GM19025 (cell line): ENCODE measurements around the gene CDH18.
"Not testable (repeated sequence)": the region's sequence is repeated elsewhere in the genome, so short reads cannot be mapped to it uniquely, and the experiment has no call there.

Experiments used
- ATAC-seq: cut with Tn5 transposase; IDR thresholded peaks from one replicate; pipeline ENCODE4 v1.9.1; 2021; ENCODE audit warnings: mild to moderate bottlenecking, low read depth, moderate library complexity; ENCODE audit not compliant: unreplicated experiment

CDH18 gene

GRCh38 chr5:19865336-19866089 is 122.5 kb downstream of the CDH18 start:
- ATAC-seq, result no peak

- no peak for ATAC-seq
Observed at GRCh38 chr5:19862711-19863110, 125.3 kb downstream of the CDH18 start.

DNA sequence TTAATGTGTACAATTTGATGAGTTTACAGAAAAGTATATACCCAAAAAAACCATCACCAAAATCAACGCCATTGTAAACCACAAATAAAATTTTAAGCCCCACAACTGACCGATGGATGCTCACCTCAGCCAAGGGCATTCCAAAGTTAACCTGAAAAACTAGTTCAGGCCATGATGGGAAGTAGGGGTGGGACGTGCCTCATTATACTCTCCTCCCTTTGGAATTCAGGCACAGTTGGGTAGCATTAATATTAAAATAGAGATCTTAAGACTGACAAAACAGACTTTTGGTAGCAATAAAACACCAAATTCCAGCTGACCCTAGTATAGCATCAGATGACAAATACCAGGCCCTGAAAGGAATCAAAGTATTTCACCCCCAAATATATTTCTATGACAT is 129.0 kb downstream of the CDH18 start:
- ATAC-seq, result no peak

DNA sequence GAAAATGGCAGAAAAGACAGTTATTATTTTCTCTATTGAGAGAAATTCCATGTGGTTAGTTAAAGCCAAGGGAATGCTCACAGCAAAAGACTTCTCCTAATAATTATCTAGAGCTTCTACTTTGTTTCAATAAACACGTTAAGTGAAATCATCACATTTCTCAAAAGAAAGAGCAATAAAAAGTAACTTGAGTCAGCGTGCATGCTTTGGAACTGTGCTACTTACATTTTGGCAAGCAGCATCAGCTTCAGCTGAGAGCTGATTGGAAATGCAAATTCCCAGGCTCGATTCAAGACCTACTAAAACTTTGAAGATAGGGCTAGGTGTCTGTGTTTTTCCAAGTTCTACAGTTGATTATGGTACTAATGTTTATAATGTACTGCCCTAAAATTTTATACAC is 132.1 kb downstream of the CDH18 start:
- no peak for ATAC-seq

GRCh38 chr5:19855453-19855852 is 132.5 kb downstream of the CDH18 start:
- no peak for ATAC-seq

- ATAC-seq, result no peak
Observed at GRCh38 chr5:19855031-19855430, 133.0 kb downstream of the CDH18 start.

DNA sequence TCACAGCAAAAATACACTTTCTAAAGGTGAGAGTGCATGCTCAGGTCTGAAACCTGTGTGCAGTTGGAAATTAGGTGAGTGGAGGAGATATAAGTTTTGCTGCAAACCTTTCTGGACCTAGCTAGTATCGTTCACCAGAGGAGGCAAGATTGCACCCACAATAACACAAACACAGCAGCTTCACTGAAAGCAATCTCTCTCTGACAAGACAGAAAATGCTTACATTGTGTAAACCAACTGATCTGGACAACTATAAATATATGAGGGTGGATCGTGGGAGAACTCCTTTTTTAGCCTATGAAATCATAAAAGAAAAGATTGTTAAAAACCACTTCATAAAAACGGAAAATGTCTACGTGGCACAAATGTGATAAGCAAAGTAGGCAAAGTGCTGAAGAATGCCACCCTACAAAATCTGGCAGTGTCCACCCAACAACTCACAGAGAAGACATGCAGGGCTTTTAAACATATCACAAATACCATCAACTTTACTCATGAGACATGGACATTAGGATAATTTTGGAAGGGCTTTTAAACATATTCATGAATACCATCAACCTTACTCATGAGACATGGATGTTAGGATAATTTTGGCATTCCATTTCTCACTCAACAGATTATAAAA is 134.3 kb downstream of the CDH18 start:
- no peak for ATAC-seq

DNA sequence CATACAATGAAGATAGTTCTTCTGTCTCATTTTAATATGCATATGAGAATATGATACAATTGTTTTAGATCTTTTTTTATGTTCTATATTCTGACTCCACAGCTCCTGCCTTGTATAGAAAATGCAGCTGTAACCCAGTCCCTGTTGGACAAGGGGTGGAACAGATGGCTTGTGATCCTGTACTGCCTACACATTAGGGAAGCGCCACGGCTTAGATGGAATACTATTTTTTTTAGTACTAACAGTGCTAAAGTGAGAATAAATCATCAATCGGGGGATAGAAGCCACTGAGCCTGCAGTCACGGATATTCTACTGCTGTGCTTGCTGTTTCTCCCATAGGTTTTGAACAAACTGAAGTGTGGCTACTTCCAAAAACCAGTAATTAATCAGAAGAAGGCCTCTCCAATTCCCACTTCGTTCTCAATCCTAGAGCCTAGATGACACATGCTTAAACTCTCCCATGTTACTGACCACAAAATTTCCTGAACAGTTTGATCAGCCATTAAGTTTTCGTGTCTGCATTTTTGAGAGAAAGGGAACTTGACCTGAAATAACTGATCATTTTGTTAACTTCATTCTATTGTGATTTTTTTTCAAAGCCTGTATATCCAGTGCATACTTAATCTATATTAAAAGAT is 150.3 kb downstream of the CDH18 start:
- no peak for ATAC-seq

- no peak for ATAC-seq
Observed at GRCh38 chr5:19835442-19835841, 152.6 kb downstream of the CDH18 start.

DNA sequence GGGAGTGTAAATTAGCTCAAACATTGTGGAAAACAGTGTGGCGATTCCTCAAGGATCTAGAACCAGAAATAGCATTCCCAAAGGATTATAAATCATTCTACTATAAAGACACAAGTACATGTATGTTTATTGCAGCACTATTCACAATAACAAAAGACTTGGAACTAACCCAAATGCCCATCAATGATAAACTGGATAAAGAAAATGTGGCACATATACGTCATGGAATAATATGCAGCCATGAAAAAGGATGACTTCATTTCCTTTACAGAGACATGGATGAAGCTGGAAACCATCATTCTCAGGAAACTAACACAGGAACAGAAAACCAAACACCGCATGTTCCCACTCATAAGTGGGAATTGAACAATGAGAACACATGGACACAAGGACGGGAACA is 175.3 kb downstream of the CDH18 start:
- ATAC-seq, result not testable (repeated sequence)

DNA sequence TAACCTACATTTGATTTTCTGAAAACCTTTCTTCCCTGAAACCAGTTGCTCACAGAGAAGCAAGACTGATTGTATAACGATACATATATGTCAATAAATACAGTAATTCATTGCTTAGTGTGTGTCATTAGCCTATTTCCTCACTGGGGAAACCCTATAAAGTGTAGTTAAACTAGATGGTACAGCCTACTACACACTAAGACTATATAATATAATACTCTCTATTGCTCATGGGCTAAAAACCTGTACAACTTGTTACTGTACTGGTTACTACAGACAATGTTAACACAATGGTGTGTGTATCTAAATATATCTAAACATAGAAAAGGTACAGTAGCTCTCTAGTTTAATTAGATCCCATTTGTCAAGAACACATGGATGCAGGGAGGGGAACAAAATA is 181.2 kb downstream of the CDH18 start:
- no peak for ATAC-seq

GRCh38 chr5:19802686-19803085 is 185.3 kb downstream of the CDH18 start:
- ATAC-seq, result no peak

- ATAC-seq, result no peak
Observed at GRCh38 chr5:19795218-19795617, 192.8 kb downstream of the CDH18 start.

GRCh38 chr5:19790829-19791466 is 197.1 kb downstream of the CDH18 start:
- no peak for ATAC-seq

- no peak for ATAC-seq
Observed at GRCh38 chr5:19782566-19782965, 205.4 kb downstream of the CDH18 start.

DNA sequence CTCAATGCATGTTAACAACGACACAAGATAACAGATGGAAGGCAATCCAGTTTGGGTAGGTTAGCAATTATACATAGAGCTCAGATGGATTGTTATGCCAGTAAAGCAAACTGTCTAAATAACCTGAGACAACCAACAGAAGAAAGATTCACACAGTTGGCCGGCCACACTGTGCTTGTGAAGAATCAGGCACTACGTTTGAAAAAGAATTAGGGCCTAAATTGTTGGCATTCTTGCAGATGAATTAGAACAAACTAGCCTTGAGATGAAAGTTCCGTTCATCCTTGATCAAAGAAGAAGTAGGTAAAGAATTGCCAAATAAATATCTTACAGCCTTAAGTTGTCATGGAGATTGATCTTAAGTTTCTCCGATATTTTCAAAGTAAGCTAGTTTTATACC is 210.6 kb downstream of the CDH18 start:
- ATAC-seq, result no peak

- ATAC-seq, result not testable (repeated sequence)
Observed at GRCh38 chr5:19776886-19777285, 211.1 kb downstream of the CDH18 start.

DNA sequence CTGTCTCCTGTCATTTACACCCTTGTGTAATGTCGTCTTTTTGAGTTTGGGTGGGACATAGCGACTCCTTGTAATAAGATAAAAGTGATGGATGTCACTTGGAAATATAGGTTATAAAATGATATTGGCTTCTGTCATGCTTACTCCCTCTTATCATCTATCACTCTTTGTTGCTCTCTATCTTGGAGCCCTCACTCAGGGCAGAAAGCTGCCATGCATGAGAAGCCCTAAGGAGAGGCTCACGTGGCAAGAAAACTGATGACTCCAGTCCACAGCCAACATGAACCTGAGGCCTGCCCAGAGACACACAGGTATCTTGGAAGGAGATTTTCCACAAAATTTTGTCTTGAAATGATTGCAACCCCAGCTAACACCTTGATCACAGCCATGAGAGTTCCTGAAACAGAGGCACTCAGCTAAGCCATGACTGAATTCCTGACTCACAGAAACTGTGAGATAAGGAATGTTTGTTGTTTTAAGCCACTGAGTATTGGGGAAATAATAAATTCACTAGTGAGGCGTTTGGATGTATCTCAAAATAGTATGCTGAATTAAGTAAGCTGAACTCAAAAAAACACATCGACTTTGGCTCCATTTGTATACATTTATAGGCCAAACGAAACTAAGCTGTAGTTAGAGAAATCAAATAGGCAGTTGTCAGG is 216.7 kb downstream of the CDH18 start:
- no peak for ATAC-seq

GRCh38 chr5:19770396-19770795 is 217.6 kb downstream of the CDH18 start:
- no peak for ATAC-seq

DNA sequence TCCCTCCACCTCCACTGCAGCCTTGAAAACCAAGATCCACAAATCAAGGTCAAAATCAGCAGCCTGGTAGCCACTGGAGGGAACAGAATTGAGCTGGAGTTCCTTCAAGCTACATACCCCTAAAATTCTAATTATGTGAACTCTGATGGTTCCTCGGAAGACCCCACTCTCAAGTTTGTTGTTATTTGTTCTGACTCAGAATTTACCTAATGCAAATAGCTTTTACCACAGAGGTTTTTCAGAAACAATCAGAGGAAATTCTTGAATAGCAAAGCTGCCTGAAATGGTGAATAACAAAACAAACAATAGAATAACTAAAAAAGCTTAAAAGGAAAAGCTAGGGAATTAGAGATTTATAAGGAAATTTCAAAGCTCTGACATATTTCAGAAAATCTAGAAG is 220.0 kb downstream of the CDH18 start:
- no peak for ATAC-seq

GRCh38 chr5:19753579-19753978 is 234.4 kb downstream of the CDH18 start:
- no peak for ATAC-seq
